Mucosa of descending colon (tissue), 3 donors: ENCODE data around the gene ATG9A. TPM values are rescaled to one million over a fixed set of nuclear protein-coding genes. Genes with fewer than 3 reads are reported as not detected.

Experiments used
- ATAC-seq: fragments of 200-7000 bp; cut with Tn5 transposase; one replicate; pipeline ENCODE4 v1.9.1; 2020; ENCODE audit warnings: mild to moderate bottlenecking, moderate library complexity
- DNase-seq, 3 donors: peaks; one replicate each; pipeline ENCODE4 v3.0.0-alpha.2; 2020
- H3K36me3 ChIP-seq: fragments of 200-600 bp; one replicate; pipeline ENCODE4 v1.8.0; 2021; ENCODE audit warnings: low read depth, mild to moderate bottlenecking
- H3K4me1 ChIP-seq: fragments of 200-600 bp; one replicate; pipeline ENCODE4 v1.8.0; 2021; ENCODE audit warnings: low read depth, mild to moderate bottlenecking
- H3K4me3 ChIP-seq: fragments of 200-600 bp; one replicate; pipeline ENCODE4 v1.8.0; 2021; ENCODE audit warnings: mild to moderate bottlenecking
- H3K9me3 ChIP-seq: fragments of 200-600 bp; one replicate; pipeline ENCODE4 v1.8.0; 2021; ENCODE audit warnings: mild to moderate bottlenecking
- intact Hi-C, 2 donors: fragments of 100-400 bp; cut with DNase I in 1 of 2; cut with micrococcal nuclease in 1 of 2; formaldehyde crosslinking; loops; one replicate each; pipeline versions ENCODE4 v1.11.0 to v1.11.1; 2022; cut with DNase I, micrococcal nuclease
- total RNA-seq, 3 donors: library from RNA; stranded (reverse); fragmentation: NEBNext Ultra II Directional in 2 of 3; extraction: Animal tissue kit (Norgen Biotek cat#: 25700) in 2 of 3; gene quantifications; one replicate each; pipeline versions ENCODE4 v1.2.1 to v1.2.4, GENCODE V29; 2021 to 2023
- TF ChIP-seq, protein P1 (sequence below): fragments of 200-600 bp; IDR thresholded peaks from one replicate; pipeline ENCODE4 v1.8.0; 2022; ENCODE audit warnings: antibody characterized with exemption, mild to moderate bottlenecking
- donor health status: DM: no; HTN: no; CAD: no; lungs with moderate emphysema.
- donor health status: DM: no; HTN: no; CAD: no.
- donor health status: DM: no; HTN: yes; CAD: no.

The ATG9A gene
- total RNA-seq, 3 donors from 2014 or later: 51.9 to 74.3 (median 63.4) TPM

DNA sequence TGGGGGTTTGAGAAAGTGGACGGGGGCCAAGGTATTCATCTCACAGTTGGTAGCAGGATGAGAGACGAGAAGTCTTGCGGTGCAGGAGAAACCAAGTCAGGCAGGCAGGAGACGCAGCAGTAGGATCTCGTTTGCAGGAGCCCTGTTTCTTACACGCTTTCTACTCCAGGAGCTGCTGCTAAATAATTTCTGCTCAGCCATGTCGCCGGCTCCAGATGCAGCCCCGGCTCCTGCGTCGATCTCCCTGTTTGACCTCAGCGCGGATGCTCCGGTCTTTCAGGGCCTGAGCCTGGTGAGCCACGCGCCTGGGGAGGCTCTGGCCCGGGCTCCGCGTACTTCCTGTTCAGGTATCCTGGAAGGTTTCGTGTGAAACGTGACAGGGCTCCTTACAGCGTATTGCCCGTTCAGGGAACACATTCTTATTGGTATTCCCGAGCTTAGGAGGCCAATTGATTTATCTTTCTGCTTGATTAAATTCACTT lies 664 bp upstream of the ATG9A start:
- Histone ChIP-seq H3K4me3 (peak overlapping the region; percentile 46), H3K9me3 (no peaks in the 10 kb centered on the region), H3K36me3 (peaks cover 5% of the 10 kb centered on the region), H3K4me1 (peaks cover 20% of the 10 kb centered on the region)
- intact Hi-C loops: no loop called here
- TF ChIP-seq, protein P1, sequence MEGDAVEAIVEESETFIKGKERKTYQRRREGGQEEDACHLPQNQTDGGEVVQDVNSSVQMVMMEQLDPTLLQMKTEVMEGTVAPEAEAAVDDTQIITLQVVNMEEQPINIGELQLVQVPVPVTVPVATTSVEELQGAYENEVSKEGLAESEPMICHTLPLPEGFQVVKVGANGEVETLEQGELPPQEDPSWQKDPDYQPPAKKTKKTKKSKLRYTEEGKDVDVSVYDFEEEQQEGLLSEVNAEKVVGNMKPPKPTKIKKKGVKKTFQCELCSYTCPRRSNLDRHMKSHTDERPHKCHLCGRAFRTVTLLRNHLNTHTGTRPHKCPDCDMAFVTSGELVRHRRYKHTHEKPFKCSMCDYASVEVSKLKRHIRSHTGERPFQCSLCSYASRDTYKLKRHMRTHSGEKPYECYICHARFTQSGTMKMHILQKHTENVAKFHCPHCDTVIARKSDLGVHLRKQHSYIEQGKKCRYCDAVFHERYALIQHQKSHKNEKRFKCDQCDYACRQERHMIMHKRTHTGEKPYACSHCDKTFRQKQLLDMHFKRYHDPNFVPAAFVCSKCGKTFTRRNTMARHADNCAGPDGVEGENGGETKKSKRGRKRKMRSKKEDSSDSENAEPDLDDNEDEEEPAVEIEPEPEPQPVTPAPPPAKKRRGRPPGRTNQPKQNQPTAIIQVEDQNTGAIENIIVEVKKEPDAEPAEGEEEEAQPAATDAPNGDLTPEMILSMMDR: no peak
- DNase-seq (peak; percentile 74 to 86 (median 79)), ATAC-seq (peak; percentile 65)

DNA sequence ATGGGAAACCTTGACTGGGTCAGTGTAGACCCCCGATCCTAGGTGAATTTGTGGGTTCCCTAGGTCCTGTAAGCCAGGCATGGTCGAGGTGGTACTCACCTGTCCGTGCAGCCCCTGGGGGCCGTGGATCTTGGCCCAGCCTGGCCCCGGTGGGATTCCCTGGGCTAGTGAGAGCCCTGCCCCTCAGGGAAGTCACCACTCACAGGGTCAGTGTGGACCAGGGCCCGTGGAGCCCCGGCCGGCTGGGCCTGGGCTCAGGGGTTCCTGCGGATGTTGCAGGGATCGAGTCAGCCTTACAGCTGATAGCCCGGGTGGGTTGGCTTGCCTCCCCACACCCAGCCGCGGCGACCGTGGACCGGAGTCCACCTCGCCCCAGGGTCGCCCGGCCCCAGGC lies 528 bp downstream of the ATG9A start:
- Histone ChIP-seq H3K36me3 (peaks cover 5% of the 10 kb centered on the region), H3K4me1 (peaks cover 20% of the 10 kb centered on the region), H3K9me3 (no peaks in the 10 kb centered on the region), H3K4me3 (peak overlapping the region; percentile 46)
- TF ChIP-seq, protein P1: no peak
- DNase-seq (no peak), ATAC-seq (no peak)
- intact Hi-C loops: no loop called here

DNA sequence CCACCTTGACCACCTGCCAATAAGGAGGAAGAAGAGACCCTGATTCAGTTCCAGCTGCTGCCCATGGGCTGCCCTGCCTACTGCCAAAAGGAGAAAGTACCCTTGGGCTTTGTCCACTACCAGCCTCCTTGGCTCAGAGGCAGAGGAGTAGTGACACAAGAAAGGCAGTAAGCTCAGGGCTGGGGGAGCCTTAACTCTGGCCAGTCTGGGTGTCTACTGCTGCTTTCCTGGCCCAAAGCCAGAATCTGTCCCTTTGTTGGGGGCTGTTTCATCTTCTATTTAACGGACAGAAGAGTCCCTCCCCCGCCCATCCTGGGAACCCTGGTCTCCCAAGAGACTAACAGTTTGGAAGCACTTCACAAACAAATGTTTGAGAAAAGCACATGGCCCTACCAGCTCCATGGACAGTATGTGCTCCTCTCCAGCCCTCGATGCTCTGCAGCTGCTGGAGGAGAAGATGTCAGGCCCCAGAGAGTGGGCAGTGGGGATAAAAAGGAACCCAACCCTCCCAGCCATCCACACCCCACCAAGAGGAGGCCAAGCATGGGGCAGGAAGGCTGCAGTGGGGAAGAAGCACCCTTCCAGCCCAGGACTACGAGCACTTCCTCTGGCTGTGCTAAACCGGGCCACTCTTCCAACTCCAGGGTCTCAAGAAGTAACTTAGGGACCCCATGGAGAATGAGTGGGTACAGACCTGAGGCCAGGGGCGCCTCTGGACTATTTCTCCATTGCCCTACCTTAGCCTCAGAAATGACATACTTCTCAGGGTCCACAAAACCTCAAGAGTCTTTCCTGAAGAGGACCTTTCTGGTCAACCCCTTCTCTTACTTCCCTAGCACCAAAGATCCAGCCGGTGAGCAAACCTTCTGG lies 1.2 kb downstream of the ATG9A start:
- TF ChIP-seq, protein P1: no peak
- Histone ChIP-seq H3K36me3 (peaks cover 8% of the 10 kb centered on the region), H3K4me3 (peak overlapping the region; percentile 46), H3K9me3 (no peaks in the 10 kb centered on the region), H3K4me1 (peaks cover 20% of the 10 kb centered on the region)
- ATAC-seq (no peak), DNase-seq (peak in 1 of 3 donors; percentile 32)
- intact Hi-C loops: no loop called here

DNA sequence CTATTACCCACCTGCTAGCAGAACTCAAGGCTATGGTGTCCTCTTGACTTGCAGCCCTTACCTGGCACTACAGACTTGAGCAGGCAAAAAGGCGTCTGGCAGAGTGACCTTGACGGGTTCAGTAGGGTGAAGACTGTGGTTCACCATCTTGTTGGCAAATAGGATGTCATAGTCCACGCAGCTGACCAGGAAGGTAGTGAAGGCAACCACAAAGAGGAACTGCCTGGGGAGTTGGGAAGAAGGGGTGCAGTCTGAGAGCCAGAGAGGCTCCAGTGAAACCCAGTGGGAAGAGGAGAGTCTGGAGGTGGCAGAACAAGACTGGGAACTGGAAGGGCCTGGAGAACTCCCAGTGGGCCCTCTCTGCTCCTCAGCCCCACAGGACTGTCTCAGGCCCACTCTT lies 4.1 kb downstream of the ATG9A start:
- H3K4me3 ChIP-seq: no peak overlapping the region
- DNase-seq (no peak), ATAC-seq (no peak)
- peaks cover 10% of the 10 kb centered on the region for H3K36me3 ChIP-seq
- TF ChIP-seq, protein P1: no peak
- intact Hi-C loops: no loop called here
- no peaks in the 10 kb centered on the region for H3K9me3 ChIP-seq
- H3K4me1 ChIP-seq: peaks cover 9% of the 10 kb centered on the region

DNA sequence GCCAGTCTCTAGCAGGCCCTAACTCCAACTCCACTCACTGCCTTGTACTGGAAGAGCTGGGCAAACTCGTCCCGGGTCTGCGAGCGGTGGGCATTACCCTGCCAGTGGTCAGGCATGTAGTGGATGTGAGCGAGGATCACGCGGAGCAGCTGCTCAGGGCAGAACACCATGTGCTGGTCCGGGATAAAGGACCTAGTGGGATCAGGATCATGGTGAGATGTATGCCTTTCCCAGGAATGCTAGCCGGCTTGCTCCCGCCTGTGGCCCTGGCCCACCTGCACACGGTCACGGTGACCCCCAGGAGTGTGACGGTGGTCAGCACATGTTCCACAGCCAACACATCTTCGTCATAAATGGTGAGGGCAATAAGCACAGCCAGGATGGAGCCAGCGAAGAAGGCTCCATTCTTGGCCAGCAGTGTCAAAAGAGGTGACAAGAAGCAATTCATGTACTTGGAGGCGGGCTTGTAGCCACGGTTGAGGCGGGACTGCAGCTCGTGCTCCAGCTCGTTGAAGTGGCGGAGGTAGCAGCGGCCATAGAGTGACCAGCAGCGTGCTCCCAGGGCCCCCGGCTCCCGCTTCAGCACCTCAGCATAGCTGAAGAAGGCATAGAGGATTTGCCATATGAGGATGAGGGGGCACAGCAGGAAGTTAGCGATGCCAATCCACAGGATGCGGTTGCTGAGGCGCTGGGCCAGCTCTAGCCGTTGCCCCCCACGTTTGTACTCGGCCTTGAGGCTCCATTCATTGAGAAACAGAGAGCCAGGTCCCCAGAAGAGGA lies 5.4 kb downstream of the ATG9A start:
- H3K36me3 ChIP-seq: peaks cover 10% of the 10 kb centered on the region
- H3K4me3 ChIP-seq: no peak overlapping the region
- no peaks in the 10 kb centered on the region for H3K9me3 ChIP-seq
- ATAC-seq: no peak
- DNase-seq: no peak
- intact Hi-C loops: no loop called here
- H3K4me1 ChIP-seq: peaks cover 14% of the 10 kb centered on the region
- TF ChIP-seq, protein P1: no peak
